HG03196 (cell line): ENCODE data around the gene HSD17B8.
A peak's percentile ranks its signal among the peaks of the same experiment; 100 is the strongest.
"Not testable (repeated sequence)": the region's sequence is repeated elsewhere in the genome, so short reads cannot be mapped to it uniquely, and the experiment has no call there.

Source experiments
- ATAC-seq: cut with Tn5 transposase; IDR thresholded peaks from one replicate; pipeline ENCODE4 v1.9.1; 2021; ENCODE audit not compliant: unreplicated experiment

HSD17B8 gene

DNA sequence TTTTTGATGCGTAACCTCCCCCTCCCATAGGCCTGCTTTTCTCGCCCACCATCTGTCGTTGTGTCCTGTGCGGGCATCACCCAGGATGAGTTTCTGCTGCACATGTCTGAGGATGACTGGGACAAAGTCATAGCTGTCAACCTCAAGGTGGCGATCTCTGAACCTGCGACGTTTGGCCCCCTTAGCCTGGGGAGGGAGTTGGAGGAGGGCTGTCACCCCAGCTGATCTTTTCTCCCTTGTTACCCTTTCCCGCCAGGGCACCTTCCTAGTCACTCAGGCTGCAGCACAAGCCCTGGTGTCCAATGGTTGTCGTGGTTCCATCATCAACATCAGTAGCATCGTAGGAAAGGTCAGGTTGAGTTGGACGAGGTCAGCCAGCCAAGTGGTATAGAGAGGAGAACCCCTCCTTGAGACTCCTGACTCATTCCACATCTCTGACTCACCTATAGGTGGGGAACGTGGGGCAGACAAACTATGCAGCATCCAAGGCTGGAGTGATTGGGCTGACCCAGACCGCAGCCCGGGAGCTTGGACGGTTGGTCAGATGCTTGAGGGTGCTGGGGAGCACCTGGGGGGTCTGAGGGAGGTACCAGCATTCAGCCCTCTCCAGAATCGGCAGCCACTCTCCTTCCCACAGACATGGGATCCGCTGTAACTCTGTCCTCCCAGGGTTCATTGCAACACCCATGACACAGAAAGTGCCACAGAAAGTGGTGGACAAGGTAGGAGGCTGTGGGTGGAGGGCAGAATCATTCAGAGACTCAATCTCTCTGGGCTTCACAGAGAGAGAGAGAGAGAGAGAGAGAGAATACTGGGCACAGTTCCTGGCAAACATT is 954 bp downstream of the HSD17B8 start:
- ATAC-seq, result no peak

DNA sequence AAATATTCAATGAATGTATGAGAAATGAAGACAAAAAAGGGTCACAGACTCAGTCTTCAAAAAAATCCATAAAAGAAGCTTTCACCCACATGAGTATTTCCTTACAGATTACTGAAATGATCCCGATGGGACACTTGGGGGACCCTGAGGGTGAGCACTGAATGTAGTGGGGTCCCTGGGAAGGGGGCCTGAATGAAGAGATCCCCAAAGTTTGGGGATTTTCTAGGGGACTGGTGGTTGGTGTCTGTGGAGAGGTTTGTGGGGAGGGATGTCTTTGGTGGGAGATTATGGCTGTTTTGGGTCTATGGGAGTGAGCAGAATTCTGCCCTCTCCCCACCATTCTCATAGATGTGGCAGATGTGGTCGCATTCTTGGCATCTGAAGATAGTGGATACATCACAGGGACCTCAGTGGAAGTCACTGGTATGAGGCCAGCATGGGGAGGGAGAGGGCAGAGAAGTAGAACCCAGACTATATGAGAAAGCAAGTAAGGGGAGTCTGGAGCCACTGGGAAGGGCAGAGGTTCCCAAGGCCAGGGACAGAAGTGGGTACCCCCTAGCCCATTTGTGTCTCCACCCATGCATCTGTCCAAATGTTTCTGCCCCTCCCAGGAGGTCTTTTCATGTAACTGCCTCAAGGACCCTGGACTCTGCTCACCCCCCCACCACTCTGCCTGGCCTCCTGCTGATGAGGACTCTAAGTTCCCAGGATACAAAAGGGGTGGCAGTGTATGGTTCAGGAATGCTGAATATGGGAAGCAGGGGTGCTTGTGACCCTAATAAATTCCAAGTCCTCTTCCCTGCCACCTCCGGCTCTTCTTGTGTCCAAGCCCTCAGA is 1.8 kb downstream of the HSD17B8 start:
- ATAC-seq, result no peak

DNA sequence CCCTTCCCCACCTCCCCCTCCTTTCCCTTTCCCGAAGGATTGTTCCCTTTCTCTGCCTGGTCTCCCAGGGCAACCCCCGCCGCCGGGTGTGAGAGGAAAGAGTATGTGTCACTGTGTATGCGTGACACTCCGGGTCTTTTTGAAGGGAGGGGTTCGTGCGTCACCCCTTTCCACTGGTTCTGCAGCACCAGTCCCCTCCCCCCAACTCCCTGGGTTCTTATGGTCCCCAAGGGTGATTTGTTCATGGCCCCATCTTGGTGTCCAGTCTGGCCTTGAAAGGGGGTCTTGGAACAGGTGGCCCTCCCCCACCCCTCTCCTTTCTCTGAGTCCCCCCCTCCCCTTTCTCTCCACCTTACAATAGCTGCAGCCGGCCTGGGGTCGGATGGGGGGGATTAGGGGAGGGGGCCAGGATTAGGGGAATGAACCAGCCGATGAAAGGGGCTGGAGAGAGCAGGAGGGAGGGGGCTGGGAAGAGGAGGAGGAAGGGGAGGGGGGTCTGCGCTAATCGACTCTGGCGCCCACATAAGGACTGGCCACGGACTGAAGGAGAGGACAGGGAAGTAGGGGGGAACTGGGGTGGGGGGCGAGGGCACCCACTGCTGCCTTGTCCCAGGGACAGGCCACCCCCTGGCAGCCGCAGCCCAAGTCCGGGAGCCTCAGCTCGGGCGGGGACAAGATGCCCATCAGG is 2.6 kb downstream of the HSD17B8 start:
- no peak for ATAC-seq

DNA sequence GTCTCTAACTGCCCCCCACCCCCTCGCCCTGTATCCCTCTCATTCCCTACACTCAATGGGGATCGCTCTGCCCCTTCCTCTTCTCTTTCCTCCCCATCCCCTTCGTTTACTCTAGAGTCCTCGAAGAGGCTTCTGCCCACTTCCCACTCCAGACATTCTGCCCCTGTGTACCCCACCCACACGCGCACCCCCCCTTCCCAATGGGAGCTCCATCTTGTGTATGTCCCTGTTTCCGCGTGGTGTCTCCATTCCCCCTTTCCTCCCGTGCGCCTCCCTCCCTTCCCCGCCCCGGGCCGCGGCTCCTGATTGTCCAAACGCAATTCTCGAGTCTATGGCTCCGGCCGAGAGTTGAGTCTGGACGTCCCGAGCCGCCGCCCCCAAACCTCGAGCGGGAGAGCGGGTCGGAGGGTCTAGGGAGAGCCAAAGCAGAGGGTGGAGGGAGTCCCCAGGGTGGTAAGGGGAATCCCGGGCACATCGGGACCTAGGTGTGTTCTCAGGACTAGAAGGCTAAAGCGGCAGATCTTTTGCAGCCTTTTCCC is 3.2 kb downstream of the HSD17B8 start:
- ATAC-seq, result no peak

DNA sequence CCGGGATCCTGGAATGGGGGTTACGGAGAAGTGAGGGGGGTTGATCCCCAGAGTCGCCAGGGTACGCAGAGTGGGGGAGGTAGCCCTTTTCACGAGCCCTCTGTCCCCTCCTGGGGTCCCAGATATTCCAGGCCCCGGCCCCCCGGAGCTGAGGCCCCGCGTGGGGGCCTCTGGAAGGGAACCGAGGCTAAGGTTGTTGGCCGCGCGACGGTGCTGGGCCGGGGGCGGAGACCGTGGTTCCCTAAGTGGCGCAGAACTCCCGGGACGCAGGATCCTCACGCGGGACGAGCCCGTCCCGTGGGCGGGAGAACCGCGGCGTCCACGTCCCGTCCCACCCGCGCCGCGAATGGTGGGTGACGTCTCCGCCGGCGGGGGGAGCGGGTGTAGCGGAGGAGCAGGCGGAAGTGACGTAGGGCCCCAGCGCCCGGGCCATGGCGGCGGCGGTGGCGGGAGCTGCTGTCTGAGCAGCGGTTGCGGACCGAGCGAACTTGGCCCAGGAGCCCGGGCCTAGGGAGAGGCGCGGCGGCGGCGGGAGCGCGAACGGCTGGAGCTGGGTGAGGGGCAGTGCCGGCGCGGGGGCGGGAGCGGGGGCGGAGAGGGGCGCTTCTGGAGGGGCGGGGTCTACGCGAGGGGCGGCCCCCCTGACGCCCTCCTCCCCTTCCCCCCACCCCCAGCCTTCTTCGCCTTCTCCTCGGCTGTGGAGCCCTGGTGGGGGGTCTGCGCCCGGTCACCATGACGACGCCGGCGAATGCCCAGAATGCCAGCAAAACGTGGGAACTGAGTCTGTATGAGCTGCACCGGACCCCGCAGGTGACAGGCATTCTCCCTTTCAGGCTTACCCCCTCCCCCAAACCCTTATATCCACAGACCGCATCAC is 3.9 kb downstream of the HSD17B8 start, which contains the start of gene RING1:
RING1 (plus strand) TSS at position 410 of the 877 bp plus-strand sequence; CDS start at position 733, 323 bp downstream.
- ATAC-seq, result peak; percentile 40

DNA sequence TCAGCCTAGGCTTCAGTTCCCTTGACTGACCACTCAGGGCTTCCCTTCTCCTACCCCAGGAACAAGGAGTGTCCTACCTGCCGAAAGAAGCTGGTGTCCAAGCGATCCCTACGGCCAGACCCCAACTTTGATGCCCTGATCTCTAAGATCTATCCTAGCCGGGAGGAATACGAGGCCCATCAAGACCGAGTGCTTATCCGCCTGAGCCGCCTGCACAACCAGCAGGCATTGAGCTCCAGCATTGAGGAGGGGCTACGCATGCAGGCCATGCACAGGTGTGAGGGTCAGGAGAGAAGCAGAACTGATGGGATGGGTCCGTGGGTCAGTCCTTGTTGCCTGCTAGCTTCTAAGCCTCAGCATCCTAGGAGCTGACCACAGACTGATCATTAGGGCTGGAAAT is 5.4 kb downstream of the HSD17B8 start:
- no peak for ATAC-seq

DNA sequence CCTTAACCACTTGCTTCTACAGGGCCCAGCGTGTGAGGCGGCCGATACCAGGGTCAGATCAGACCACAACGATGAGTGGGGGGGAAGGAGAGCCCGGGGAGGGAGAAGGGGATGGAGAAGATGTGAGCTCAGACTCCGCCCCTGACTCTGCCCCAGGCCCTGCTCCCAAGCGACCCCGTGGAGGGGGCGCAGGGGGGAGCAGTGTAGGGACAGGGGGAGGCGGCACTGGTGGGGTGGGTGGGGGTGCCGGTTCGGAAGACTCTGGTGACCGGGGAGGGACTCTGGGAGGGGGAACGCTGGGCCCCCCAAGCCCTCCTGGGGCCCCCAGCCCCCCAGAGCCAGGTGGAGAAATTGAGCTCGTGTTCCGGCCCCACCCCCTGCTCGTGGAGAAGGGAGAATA is 6.7 kb downstream of the HSD17B8 start:
- no peak for ATAC-seq

DNA sequence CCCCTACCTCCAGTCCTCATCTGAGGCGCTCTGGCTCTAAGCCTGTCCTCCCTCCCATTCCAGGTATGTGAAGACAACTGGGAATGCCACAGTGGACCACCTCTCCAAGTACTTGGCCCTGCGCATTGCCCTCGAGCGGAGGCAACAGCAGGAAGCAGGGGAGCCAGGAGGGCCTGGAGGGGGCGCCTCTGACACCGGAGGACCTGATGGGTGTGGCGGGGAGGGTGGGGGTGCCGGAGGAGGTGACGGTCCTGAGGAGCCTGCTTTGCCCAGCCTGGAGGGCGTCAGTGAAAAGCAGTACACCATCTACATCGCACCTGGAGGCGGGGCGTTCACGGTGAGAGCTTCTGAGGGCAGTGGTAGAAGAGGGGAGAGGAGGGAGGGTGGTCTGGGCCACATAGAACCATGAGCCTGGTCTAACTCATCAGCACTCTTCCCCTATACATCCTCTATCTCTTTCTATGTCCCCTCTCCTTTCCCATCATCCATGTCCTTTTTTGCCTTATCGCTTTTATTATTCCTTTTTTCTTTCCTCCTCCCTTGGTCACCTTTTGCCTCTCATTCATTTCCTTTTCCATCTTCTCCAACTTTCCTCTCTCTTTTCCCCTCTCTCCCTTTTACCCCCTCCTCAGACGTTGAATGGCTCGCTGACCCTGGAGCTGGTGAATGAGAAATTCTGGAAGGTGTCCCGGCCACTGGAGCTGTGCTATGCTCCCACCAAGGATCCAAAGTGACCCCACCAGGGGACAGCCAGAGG is 7.4 kb downstream of the HSD17B8 start:
- ATAC-seq, result no peak

DNA sequence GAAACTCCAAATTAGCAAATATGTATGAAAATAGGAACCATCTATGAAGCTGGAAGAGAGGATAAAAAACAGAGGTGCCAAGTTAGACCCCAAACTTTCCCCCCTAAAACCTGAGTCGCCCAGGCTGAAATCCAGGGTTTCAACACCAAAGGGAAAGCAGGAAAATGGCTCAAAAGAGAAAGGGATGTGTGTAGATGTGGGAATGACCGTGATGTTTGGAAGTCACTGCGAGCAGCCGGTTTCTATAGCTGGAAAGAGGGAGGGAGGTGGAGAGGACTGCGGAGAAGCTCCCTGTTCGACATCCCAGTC is 8.4 kb downstream of the HSD17B8 start:
- no peak for ATAC-seq

DNA sequence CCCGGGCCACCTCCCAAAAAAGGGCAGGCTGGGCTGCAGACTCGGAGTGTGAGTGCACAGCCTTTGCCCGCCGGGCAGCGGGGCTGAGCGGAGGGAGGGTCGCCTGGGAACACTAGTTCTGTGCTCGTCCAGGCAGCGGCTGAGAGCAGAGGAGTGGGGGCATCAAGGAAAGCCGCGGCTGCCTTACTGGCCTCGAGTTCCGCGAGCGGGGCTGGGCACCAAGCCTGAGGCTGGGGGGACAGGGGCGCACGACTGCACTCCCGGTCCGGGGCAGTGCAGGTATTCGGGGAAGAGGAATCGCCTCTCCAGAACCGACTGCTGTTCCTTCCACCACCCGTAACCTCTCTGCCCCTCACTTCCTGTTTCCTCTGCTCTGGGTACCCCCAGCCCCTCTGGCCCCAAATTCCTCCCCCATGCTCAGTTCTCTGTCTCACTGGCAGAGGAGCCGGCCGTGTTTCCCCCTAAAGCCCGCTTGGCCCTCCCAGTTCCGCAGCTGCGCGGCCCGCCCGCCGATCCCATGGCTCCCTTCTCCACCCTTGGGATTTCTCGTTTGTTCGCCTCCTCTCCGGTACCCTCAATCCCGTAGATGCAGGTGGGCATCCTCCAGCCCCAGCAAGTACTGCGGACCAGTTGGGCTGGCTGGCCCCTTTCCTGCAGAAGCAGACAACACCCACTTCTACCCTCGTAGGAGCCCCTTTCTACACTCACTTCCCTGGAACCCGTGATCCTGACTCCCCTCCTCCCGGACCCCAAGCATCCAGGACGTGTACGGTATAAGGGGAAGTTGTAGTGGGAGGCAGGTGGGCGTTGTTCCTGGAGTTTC is 8.9 kb downstream of the HSD17B8 start:
- no peak for ATAC-seq

DNA sequence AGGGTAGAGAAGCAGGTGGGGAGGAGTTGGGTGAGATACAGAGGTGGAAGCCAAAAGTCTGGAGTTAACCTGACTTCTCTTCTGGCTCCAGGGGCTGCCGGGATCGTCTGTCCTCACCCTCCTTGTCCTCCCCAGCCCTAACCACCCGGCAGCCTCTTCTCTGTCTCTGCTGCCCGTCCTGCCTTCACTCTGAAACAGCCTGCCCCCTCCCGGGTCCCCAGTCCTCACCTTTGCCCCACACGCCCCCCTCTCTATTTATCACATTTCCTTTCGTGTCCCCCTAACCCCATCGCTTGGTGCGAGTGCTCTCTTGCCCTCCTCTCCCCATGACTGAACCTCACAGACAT is 9.5 kb downstream of the HSD17B8 start:
- ATAC-seq, result no peak

DNA sequence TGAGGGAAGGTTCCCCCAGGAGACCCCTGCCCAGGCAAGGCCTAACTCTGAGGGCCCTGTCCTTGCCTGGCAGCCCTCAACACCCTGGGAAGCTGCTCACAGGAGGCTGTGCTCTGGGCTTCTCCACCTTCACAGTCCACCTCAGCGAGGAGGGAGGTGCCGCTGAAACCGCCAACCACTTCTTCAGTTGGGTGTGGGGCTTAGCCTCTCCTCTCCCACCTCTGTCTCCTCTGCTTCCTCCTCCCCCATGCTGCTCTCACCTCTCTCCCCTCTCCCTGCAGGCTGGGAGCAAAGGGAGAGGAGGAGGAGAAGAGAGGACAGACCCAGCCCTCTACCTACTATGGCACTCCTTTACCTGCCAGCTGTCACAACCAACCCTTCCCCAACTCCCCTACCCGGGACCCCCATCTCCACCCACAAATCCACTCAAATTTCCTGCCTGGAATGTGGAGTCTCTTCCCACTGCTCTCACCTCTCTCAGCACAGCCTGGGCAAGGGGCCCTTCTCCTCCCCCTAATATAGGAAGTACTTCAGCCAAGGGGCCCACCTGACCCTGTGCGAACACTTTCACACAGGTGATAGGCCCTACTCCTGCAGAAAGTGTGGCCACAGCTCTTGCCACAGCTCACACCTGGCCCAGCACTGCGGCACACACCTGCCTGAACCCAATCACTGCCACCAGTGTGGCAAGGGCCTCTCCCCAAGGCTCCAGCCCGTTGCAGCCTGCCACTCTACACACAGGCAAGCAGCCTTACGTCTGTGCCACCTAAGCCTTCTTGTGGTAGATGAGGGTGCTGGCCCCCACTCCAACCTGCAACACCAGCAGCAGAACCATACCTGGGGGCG is 11.0 kb downstream of the HSD17B8 start:
- ATAC-seq, result no peak

DNA sequence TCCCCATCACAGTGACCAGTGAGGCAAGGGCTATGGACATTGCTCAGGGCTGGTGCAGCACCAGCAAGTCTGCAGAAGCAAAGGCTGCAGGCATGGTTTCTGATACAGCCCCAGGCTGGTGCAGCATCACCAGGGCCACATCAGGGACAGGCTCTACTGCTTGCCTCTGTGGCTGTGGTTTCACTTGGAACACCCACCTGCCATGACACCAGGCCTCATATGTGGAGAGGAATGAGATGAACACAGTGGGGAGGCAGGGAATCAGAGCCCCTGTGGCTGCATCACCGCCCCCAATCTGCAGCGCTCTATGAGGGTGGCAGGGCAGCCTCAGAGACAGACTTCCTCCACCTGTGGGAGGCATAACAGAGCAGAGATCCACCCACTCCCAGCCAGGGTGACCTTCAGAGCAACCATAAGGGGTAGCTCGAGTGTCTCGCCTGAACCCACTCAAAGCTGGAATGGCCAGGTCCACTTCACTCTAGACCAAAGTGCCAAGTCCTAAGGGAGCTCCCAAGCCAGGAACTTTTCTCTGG is 11.7 kb downstream of the HSD17B8 start:
- no peak for ATAC-seq

DNA sequence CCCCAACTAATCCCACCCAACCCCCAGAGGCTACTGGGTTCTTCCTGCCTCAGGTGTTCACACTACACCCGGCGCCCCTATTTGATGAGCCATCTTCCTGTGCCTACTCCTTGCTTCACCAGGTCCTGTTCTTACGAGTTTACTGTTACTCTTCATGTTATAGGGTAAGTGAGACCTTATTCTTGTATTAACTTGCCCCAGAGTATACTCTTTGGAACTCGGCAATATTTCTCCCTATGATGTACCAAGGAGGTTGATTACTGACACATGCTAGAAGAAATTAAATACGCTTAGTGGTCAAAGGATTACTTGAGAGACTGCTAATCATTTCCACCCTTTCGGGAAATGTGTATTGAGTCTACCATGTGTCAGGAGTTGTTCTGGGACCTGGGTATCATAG is 12.8 kb downstream of the HSD17B8 start:
- no peak for ATAC-seq

DNA sequence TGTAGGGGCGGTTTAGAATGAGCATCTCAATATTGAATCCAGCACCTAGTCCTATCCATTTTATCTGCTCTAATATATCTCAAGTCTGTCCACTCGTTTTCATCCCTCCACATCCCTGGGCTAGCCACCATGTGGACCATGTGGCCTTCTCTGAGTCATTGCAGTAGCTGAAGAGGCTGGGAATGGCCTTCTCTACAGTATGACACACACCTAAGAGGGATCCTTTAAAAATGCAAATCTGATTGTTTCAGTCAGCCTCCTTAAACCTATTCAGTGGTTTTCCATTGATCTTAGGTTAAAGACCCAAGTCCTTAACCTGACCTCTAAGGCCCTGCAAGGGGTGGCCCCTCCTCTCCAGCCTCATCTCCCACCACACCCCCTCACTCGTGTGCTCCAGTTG is 13.2 kb downstream of the HSD17B8 start:
- no peak for ATAC-seq

DNA sequence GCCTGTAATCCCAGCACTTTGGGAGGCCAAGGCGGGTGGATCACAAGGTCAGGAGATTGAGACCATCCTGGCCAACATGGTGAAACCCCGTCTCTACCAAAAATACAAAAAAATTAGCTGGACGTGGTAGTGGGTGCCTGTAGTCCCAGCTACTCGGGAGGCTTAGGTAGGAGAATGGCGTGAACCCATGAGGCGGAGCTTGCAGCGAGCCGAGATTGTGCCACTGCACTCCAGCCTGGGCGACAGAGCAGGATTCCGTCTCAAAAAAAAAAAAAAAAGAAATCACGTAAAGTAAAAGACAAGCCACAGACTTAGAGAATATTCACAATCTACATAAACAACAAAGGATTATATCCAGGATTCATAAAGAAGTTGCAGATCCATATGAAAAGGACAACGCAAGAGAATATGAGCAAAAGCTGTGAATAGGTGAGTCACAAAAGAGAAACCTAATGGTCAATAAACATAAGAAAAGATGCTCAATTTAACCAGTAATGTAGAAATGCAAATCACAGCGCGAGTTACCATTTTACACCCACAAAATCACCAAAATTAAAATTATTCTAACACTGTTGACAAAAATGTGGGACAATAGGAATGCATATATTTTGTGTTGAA is 22.2 kb downstream of the HSD17B8 start:
- not testable (repeated sequence) for ATAC-seq

DNA sequence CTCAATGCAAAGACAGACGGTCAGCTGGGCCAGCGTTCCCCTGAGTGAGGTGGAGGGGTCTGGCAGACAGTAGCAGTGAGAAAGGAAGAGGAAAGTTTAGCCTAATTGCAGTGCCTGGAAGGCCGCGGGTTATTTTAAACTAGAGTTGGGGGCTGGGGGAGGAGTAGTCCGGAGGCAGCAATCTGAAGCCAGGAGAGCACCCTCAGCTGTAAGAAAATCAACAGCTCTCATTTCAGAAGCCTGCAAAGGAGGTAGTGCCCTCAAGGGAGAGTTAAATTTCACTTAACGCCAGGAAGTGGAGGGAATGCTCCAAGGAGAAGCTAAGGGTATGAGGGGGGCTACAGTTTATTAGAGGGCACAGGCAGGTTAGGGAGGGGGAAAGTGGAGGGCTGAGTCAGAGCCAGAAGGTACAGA is 30.8 kb downstream of the HSD17B8 start:
- ATAC-seq, result no peak
